ENCODE results near the gene SEMA6D.

Gene SEMA6D

GRCh38 chr15:47819158-47819557, 101.9 kb downstream of the SEMA6D start:
- no peak overlapping the region for H3K4me3 Mint-ChIP-seq
- H3K36me3 Mint-ChIP-seq (ENCODE audit: low read depth): no peaks in the 10 kb centered on the region
- peaks cover 2% of the 10 kb centered on the region for H3K4me1 Mint-ChIP-seq (ENCODE audit: low read depth)
- DNase-seq (ENCODE audit: low spot score): no peak
- H3K27me3 Mint-ChIP-seq (ENCODE audit: low read depth): peaks cover 15% of the 10 kb centered on the region
- no peak overlapping the region for H3K27ac Mint-ChIP-seq
- H3K9me3 Mint-ChIP-seq: no peaks in the 10 kb centered on the region

GRCh38 chr15:47820057-47820746, 102.9 kb downstream of the SEMA6D start:
- H3K36me3 Mint-ChIP-seq (ENCODE audit: low read depth): no peaks in the 10 kb centered on the region
- no peak overlapping the region for H3K27ac Mint-ChIP-seq
- H3K4me3 Mint-ChIP-seq: no peak overlapping the region
- H3K27me3 Mint-ChIP-seq (ENCODE audit: low read depth): peaks cover 15% of the 10 kb centered on the region
- H3K4me1 Mint-ChIP-seq (ENCODE audit: low read depth): no peaks in the 10 kb centered on the region
- no peak for DNase-seq (ENCODE audit: low spot score)
- no peaks in the 10 kb centered on the region for H3K9me3 Mint-ChIP-seq

- no peaks in the 10 kb centered on the region for H3K36me3 Mint-ChIP-seq (ENCODE audit: low read depth)
- no peaks in the 10 kb centered on the region for H3K4me1 Mint-ChIP-seq (ENCODE audit: low read depth)
- no peak overlapping the region for H3K27ac Mint-ChIP-seq
- DNase-seq (ENCODE audit: low spot score): no peak
- no peaks in the 10 kb centered on the region for H3K9me3 Mint-ChIP-seq
- peaks cover 15% of the 10 kb centered on the region for H3K27me3 Mint-ChIP-seq (ENCODE audit: low read depth)
- no peak overlapping the region for H3K4me3 Mint-ChIP-seq
These were observed 103.5 kb downstream of the SEMA6D start for GRCh38 chr15:47820747-47821319.

GRCh38 chr15:47822048-47822447, 104.7 kb downstream of the SEMA6D start:
- Mint-ChIP-seq H3K27me3 (ENCODE audit: low read depth) (peaks cover 15% of the 10 kb centered on the region), H3K36me3 (ENCODE audit: low read depth) (no peaks in the 10 kb centered on the region), H3K4me3 (no peak overlapping the region), H3K4me1 (ENCODE audit: low read depth) (no peaks in the 10 kb centered on the region), H3K9me3 (no peaks in the 10 kb centered on the region), H3K27ac (no peak overlapping the region)
- no peak for DNase-seq (ENCODE audit: low spot score)

Measured in T-helper 2 cell treated with Interferon-gamma antibody and Interleukin-4, amounts not matched to agents 5 μg/mL and 100 μg/mL, for 36 hours (primary cell).